NOMO-1 treated with dmso at 0.1 percent for 144 hours (cell line): ENCODE measurements around the gene DUSP9.
A peak's percentile ranks its signal among the peaks of the same experiment; 100 is the strongest.

ENCODE experiments used
- DNase-seq: peaks from one replicate; lab custom pipeline; 2025; ENCODE audit not compliant: unreplicated experiment; lab: John Stamatoyannopoulos, UW

The DUSP9 gene

DNA sequence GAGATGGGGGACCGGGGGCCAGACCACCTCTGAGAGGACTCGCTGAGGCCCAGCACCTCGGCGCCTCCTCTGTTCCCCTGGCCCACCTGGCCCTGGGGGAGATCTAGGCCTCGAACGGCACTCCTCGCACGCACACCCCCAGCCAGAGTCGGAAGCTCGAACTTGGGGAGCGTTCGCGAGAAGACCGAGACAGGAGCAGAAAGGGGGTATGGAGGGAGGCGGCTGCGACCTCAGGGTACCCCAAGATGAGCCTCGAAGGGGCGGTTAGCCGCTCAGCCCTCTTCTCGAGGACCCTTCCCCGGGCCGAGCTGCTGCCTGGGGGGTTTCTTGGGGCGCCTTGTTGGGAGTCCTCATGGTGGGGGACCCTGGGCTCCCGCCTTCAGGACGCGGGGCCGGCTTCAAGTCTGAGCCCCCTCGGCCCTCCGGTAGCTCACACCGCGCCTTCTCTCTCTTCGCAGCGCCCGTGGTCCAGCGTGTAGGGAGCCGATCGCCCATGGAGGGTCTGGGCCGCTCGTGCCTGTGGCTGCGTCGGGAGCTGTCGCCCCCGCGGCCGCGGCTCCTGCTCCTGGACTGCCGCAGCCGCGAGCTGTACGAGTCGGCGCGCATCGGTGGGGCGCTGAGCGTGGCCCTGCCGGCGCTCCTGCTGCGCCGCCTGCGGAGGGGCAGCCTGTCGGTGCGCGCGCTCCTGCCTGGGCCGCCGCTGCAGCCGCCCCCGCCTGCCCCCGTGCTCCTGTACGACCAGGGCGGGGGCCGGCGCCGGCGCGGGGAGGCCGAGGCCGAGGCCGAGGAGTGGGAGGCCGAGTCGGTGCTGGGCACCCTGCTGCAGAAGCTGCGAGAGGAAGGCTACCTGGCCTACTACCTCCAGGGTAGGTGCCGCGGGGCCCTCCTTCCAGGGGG is 706 bp downstream of the DUSP9 start:
- DNase-seq, result no peak

DNA sequence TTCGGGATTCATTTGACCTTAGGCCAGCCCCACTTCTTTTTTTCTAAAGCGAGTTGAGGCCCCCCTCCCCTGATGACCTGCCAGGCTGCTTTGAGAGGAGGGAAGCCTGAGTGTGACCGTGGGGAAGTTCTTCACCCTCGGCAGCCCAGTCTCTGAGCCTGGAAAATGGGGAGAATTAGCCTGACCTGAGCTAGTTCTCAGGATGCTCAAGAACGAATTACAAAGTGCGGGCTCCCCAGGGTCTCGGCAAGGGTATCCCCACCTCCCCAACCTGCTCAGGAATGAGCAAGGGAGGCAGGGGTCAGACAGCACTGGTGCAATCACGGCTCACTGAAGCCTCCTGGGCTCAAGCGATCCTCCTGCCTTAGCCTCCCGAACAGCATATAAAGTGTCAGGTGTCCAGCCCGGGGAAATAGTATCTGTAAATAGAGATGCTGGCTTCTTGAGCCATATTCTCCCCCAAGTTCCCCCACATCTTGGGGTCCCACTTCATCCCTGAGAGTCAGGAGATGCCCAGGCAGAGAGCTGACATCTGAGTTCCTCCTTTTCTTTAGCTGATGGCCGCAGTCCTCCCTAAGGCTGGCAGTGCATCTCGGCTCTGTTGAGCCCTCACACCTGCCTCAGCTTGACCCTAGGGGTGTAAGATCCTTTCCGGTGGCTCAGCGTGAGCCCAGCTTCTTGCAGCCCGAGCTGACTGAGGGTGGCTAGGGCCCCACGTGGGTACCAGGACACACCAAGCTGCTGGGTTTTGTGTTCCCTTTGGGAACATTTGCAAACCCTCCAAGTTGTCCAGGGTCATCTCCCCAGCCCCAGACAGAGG is 1.6 kb downstream of the DUSP9 start:
- no peak for DNase-seq

DNA sequence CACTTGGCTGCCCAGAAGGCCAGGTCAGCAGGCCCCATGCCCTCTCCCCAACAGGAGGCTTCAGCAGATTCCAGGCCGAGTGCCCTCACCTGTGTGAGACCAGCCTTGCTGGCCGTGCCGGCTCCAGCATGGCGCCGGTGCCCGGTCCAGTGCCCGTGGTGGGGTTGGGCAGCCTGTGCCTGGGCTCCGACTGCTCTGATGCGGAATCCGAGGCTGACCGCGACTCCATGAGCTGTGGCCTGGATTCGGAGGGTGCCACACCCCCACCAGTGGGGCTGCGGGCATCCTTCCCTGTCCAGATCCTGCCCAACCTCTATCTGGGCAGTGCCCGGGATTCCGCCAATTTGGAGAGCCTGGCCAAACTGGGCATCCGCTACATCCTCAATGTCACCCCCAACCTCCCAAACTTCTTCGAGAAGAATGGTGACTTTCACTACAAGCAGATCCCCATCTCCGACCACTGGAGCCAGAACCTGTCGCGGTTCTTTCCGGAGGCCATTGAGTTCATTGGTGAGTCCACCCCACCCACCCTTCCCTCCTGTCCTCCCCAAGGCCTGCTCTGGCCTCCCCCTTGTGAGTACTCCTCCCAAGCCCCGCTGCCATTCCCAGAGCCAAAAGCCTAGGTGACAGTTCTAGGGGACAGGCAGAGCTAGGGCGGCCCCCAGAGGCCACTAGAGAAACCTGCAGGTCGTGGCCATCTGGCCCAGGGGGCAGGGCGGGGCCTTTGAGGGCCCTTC is 2.3 kb downstream of the DUSP9 start:
- DNase-seq, result peak; percentile 5

DNA sequence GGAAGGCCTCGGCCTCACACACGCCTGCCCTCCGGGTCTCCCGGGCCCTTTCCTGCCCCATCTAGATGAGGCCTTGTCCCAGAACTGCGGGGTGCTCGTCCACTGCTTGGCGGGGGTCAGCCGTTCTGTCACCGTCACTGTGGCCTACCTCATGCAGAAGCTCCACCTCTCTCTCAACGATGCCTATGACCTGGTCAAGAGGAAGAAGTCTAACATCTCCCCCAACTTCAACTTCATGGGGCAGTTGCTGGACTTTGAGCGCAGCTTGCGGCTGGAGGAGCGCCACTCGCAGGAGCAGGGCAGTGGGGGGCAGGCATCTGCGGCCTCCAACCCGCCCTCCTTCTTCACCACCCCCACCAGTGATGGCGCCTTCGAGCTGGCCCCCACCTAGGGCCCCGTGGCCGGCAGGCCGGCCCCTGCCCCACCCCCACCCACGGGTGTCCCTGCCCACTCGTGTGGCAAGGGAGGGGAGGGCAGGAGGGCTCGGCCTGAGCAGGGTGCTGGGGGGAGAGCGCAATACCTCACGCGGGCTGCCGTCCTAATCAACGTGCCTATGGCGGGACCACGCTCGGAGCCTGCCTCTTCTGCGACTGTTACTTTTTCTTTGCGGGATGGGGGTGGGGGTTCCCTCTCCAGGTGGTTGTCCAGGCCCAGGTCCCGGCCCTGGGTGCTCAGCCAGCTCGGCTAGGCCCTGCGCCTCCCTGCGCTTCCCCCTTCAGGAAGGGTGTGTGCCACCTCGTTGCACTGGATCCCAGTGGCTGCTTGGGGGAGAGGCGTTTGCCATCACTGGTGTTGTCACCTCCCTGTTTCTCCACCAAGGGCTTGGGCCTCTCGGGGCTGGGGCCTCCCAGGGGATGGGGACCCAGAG is 3.1 kb downstream of the DUSP9 start:
- DNase-seq, result no peak

DNA sequence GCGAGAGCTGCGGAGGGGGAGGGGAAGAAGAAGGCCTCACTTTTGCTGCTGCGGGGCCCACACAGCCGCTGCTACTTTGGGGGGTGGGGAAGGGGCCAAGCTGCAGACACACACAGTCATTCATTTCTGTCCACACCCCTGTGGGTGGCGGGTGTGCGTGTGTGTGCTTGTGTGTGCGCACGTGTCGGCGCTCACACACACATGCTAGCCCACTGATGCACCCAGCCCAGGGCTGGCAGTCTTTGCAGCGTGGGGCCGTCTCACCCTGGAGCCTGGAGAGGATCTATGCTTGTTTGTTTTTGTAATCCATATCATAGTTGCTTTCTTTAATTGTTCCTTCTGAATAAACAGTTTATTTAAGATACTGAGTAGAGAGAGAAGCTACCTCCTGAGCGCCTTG is 4.0 kb downstream of the DUSP9 start:
- no peak for DNase-seq

DNA sequence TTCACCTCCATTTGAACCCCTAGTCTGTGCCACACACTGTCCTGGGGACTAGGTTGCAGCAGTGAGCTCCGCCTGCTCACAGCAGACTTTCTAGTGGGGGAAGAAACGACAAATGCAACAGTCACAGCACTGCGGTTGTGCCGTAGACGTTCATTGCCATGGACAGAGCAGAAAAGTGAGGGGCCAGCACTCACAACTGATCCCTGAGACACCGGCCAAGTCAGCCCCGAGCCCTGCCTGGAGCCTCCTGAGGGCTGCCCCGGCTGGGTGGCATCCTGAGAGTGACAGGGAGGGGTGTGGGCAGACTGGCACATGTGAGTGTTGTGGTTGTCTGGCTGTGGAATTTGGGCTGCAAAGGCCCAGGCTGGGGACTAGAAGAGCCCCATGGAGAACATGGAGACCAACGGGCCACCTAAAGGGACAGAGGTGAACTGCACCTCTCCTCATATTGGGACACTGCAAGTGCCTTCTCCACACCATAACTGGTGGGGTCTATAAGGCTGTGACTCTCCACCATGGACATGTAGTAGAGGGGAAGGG is 4.6 kb downstream of the DUSP9 start:
- no peak for DNase-seq

DNA sequence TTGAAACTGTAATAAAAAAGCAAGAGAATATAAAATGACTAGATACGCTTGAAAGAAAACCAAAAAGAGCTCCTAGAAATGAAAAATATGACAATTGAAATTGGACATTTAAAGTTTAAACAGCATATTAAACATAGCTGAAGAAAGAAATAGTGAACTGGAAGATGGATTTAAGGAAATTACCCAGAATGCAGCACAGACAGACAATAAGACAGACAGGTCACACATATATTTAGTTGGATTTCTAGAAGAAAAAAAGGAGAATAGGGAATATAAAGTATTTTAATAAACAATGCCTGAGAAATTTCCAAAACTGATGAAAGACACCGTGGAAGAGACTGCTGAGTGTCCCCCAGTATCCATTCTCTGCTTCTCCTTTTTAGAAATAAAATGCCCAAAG is 6.6 kb downstream of the DUSP9 start:
- no peak for DNase-seq

DNA sequence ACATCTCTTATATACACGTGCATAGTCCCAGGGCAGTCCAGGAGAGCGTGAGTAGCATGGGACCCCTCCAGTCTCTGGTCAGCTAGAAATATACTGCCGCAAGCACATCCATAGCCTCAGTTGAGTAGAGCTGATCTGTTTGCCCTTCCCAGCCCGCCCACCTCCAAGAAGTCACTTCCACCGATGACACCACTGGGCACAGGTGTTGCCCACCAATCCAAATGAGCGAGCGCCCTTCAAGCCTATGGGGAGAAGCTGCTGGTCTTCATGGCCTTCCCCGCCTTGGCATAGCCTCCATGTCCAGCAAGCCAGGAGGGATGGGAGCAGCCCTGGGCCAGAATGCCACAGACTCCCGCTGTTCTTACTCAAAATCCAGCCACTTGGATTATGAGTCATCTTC is 10.2 kb downstream of the DUSP9 start:
- no peak for DNase-seq

DNA sequence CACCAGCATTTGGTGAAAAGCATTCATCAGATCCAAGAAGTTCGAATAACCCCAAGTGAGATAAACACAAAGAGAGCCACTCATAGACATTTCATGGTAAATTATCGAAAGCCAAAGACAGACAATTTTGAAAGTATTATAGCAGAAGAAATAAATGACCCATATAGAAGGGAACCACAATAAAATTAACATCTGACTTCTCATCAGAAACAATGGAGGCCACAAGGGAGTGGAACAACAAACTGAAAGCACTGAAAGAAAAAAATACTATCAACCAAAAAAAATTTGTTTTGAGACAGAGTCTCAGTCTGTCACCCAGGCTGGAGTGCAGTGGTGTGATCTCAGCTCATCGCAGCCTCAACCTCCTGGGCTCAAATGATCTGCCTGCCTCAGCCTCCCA is 12.3 kb downstream of the DUSP9 start:
- no peak for DNase-seq

DNA sequence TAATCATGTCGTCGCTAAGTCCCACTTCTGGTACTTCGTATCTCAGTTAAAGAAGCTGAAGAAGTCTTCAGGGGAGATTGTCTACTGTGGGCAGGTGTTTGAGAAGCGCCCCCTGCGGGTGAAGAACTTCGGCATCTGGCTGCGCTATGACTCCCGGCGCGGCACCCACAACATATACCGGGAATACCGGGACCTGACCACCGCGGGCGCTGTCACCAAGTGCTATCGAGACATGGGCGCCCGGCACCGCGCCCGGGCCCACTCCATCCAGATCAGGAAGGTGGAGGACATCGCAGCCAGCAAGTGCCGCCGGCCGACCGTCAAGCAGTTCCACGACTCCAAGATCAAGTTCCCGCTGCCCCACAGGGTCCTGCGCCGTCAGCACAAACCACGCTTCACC is 15.3 kb downstream of the DUSP9 start:
- no peak for DNase-seq

DNA sequence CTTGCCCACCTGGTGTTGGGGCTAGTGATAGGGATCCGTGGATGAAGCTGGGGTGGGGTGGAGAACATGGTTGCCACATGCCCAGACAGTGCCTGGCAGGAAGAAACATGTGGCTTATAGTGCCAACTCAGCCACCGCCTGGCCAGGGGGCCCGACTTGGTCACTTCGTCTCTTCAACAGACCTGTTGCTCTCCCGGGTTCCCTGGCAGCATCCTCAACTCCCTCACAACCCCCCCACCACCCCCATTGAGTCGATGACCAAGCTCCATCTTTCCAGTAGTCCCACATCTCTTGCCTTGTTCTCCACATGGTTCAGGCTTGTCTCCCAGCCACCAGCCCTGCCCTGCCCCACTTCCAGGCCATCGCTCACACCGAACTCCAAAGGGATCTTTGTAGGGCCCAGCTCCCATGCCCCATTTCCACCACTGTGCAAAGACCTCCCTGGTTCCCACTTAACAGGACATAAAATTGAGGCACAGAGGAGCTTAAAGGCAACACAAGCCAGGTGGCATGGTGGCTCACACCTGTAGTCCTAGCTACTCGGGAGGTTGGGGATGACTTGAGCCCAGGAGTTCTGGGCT is 18.8 kb downstream of the DUSP9 start:
- DNase-seq, result no peak

DNA sequence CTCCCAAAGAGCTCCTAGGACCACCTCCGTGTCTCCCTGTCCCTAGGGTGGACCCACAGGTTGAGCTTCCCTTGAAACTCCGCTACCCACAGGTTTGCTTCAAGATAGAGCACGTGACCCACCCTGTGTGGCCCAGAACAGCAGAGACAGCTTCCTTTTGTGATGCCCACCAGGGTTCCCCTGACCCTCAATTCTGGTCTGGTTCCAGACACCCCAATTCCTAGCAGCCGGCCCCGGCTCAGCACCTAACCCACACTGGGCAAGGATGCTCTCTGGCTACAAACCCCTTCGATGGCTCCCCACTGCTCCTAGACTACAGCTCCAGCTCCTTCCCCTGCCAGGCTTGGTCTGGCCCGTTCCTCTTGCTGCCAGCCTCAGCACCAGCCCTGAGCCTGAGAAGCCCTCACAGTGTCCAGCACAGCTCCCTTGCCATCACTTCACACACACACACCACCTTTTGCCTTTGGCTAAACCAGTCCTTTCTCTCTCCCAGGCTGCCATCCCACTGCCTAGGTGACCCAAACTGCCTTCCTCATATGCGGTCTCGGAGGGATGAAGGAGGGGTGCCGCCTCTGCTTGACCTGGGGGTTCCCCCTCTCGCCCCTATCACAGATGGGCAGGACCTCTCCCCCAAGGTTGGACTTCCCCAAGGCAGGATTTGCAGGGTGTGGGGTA is 20.4 kb downstream of the DUSP9 start:
- no peak for DNase-seq

DNA sequence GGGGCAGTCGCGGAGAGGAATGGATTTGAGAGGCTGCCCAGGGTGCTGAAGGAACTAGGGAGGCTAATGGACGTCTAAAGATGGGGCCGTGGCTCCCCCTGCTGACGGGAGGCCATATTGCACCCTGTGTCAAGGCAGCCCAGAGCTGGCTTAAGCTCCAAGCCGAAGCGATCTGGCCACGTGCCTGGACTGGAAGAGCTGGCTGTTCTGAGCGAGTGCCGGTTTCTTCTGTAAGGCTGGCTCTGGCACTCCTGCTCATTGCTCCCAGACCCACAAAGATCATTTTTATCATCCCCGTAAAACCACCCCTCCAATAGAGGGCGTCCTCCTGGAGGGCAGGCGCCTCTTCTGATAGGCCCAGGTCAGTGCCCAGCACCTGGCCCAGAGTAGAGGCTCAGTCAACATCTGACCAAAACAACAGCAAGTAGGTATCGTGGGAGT is 21.0 kb downstream of the DUSP9 start:
- peak; percentile 46 for DNase-seq

DNA sequence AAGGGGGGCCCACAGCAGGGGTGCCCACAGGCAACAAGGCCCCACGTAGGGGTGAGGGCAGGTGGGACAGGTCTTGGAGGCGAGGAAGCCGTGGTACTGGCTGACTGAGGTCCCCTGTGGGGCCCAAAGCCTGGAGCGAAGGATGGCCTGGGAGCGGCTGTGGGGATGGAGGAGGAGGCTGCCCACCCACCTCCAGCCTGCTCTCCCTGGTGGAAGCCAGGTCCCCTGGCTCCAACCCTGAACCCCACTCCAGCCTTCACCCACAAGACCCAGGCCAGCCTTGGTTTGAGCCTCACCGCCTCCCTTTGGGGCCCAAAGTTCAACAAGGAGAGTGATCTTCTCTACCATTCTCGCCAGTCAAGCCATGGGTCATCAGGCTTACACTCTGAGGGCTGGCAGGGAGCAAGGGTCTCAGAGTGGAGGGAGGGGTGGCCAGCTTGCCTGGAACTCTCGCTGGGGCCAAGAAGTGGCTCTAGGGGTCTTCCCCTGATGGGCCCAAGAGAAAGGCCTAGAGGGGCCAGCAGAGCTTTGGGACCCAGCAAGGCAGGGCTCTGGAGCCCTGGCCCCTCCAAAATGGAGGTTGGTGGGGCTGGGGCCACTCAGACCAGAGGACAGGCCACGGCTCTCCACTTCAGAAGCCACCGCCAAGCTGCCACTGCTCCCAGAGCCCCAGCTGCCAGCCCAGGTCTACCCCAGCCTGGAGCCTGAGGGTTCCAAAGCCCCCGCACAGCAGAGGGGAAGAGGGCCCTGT is 21.6 kb downstream of the DUSP9 start:
- DNase-seq, result no peak

DNA sequence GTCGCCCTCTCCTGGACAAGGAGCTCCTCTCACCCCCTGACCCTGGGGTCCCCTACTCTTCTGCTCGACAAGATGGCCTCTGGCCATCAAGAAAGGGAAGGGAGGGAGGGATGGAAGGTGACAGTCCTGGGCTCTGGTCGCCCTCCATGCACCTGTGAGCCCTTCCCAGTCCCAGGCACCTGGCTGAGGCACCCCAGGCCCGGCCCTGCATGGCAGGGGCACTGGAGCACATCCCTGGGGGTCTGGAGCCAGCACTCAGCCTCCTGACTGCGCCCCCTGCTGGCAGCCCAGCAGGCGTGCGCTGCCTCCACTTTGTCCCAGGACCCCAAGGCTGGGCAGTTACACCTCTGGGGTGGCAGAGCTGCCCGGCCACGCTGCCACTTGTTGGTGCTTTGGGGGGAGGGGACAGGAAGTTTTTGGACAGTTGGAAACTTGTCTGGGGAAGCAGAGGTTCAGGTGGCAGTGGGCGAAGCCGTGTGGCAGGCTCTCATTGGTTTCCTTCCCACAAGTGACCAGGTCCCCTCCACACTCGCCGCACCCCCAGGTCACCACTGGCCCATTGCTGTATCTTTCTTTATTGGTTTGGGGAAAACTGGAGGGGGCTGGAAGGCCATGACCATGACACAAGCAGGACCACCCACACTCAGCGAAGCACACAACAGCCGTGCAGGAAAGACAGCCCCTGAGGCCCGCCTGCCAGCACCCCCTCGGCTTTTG is 22.3 kb downstream of the DUSP9 start:
- DNase-seq, result no peak

DNA sequence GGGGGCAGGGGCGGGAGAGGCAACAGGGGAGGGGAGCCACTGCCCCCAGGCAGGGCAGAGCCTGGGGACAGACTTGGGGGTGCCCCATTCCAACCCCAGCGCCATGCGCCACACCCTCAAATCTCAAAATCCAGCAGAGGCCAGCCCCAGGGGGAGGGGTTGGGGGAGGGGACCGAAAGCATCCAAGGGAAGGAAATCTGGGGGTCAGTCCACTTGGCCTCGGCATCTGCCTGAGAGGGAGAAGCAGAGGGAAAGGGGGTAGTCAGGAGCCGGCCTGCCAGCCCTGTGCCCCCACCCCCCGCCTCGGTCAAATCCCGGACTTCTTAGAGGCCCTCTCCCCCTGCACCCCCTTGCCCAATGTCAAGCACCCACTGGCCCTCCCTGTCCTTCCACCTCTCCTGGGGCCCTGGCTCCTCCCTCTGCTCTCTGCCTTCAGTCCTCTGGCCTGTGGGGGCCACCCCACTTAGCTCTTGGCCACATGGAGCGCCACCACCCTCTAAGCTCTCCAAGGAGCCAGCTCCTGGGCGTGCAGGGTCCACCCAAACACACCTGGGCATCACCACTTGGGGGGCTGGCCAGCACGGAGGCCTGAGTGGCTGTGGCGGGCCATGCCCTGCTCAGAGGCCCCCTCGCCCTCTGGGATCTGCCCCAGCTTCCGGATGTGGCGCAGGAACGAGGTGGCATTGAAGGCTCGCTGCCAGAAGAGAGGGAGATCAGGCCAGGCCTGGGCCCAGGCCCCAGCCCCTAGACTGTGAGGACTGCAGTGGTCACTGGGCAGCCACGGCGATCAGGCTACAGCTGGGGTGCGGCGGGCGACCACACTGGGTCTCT is 23.1 kb downstream of the DUSP9 start:
- no peak for DNase-seq
